C4-2B (cell line): ENCODE measurements around the gene ZFAND3.
A peak's percentile ranks its signal among the peaks of the same experiment; 100 is the strongest.

ENCODE experiments used
- H3K27ac ChIP-seq: fragments of 450-650 bp; 2 replicates; pipeline ENCODE4 v1.5.1; 2017
- CTCF ChIP-seq: fragments of 450-650 bp; conservative IDR thresholded peaks from 2 replicates; pipeline ENCODE4 v1.5.1; 2017; ENCODE audit warnings: mild to moderate bottlenecking
- ZFX ChIP-seq: fragments of 450-650 bp; IDR thresholded peaks from 2 replicates; pipeline ENCODE4 v1.6.1; 2017

ZFAND3 gene

GRCh38 chr6:37858363-37858762 is 38.8 kb downstream of the ZFAND3 start:
- no peak overlapping the region for H3K27ac ChIP-seq
- no peak for TF ChIP-seq CTCF
- TF ChIP-seq ZFX, result no peak

- TF ChIP-seq ZFX (no peak), CTCF (peak; percentile 81)
- no peak overlapping the region for H3K27ac ChIP-seq
These were observed 40.8 kb downstream of the ZFAND3 start for GRCh38 chr6:37860226-37860839.

GRCh38 chr6:37861452-37861851 is 41.9 kb downstream of the ZFAND3 start:
- H3K27ac ChIP-seq, result no peak overlapping the region
- TF ChIP-seq ZFX (no peak), CTCF (no peak)

- no peak overlapping the region for H3K27ac ChIP-seq
- TF ChIP-seq ZFX, result no peak
- no peak for TF ChIP-seq CTCF
These were observed 42.9 kb downstream of the ZFAND3 start for GRCh38 chr6:37862430-37862829.

GRCh38 chr6:37862992-37863391 is 43.5 kb downstream of the ZFAND3 start:
- TF ChIP-seq CTCF (no peak), ZFX (no peak)
- H3K27ac ChIP-seq, result no peak overlapping the region

GRCh38 chr6:37864250-37864649 is 44.7 kb downstream of the ZFAND3 start:
- TF ChIP-seq CTCF (no peak), ZFX (no peak)
- no peak overlapping the region for H3K27ac ChIP-seq

GRCh38 chr6:37865504-37865903 is 46.0 kb downstream of the ZFAND3 start:
- H3K27ac ChIP-seq, result no peak overlapping the region
- TF ChIP-seq ZFX (no peak), CTCF (no peak)
